Retinal pigment epithelial cell (primary cell): Measurements from ENCODE around the gene WDSUB1.

Experiments used
- DNase-seq: peaks from one replicate; pipeline ENCODE4 v3.0.0-alpha.2; 2010; ENCODE audit warnings: low read depth
- H3K4me3 ChIP-seq: 2 replicates; pipeline ENCODE4 v1.5.1; 2011; ENCODE audit warnings: mild to moderate bottlenecking, low read length, control low read depth, moderate library complexity
- CTCF ChIP-seq: conservative IDR thresholded peaks from 2 replicates; pipeline ENCODE4 v1.5.1; 2011; ENCODE audit warnings: low read depth, low read length, control low read depth, inconsistent platforms

The WDSUB1 gene

GRCh38 chr2:159285433-159285832 lies 1.1 kb downstream of the WDSUB1 start:
- no peak for TF ChIP-seq CTCF
- DNase-seq: no peak
- H3K4me3 ChIP-seq: peak overlapping the region; percentile 81

GRCh38 chr2:159283529-159283928 lies 3.0 kb downstream of the WDSUB1 start:
- no peak for TF ChIP-seq CTCF
- DNase-seq: no peak
- no peak overlapping the region for H3K4me3 ChIP-seq

GRCh38 chr2:159281002-159281401 lies 5.5 kb downstream of the WDSUB1 start:
- DNase-seq: no peak
- H3K4me3 ChIP-seq: no peak overlapping the region
- TF ChIP-seq CTCF: no peak

DNA sequence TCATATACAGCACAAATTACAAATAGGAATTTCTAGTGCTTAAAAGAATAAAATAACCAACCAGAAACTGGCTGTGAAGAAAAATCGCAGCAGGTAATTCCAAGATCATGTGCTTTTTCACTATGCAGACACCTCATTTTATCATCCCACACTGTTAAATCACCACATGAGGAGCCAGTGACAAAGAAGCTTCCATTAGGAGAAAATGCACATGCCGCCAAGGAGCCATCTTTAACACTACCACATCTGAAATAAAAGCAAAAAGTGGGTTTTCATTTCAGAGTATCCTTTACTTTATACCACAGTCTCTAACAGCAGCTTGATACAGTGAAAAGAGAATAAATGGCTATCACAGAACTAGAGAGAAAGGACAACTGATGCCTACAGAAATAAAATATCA lies 6.8 kb downstream of the WDSUB1 start:
- H3K4me3 ChIP-seq: no peak overlapping the region
- TF ChIP-seq CTCF: no peak
- no peak for DNase-seq

DNA sequence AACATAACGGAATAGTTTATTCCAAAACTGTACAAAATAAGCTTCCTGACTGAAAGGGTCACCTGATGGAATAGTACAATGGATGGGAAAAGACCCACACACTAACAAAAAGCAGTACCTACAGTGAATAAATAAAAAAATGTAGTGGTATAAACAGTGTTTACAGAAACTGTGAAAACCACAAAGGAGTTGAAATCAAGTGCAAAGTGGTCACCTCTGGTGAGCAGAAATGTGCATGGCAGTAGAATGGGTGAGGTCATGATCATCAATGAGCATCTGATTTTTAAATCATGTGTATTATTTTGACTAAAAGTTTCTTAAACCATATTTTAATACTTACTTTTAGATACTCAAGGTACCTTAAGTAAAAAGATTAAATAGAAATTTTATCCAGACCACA lies 11.4 kb downstream of the WDSUB1 start:
- no peak for TF ChIP-seq CTCF
- DNase-seq: no peak
- no peak overlapping the region for H3K4me3 ChIP-seq

DNA sequence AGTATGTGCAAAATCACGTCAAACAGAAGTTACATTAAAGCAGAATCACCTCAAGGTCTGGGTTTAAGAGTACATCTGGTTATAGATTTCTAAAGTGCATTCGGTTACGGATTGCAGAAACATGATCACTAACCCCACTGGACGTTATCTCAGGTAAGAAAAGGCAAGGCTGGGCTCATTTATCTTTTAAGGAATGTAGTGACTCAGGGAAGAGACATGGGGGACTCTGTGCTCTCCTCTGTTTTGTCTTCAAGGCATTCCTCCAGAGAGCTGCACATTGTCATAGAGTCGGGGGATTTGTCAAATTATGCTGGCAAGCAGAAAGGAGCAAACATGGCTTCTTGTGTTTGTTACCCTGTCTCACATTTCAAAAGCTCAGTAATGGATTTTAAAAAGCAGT lies 14.3 kb downstream of the WDSUB1 start:
- no peak for TF ChIP-seq CTCF
- no peak overlapping the region for H3K4me3 ChIP-seq
- DNase-seq: no peak

- no peak overlapping the region for H3K4me3 ChIP-seq
- DNase-seq: no peak
- TF ChIP-seq CTCF: no peak
These were observed 15.6 kb downstream of the WDSUB1 start for GRCh38 chr2:159270744-159271379.
